Measurements from ENCODE around the gene ZNF160.

DNA sequence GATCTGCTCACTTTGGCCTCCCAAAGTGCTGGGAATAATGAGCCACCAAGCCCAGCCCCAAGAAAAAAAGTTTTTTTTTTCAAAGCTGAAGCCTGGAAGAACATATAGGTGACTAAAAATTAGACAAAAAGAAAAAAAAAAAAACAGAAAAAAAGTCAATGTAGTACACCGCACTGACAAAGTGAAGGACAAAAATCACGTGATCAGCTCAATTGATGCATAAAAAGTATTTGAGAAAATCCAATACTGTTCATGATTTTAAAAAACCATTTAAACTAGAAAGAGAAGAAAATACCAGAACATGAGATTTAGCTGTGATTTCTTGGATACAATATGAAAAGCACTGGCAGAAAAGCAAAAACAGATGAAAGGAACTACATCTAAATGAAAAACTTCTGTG is 69.2 kb downstream of the ZNF160 start:
- TF ChIP-seq KDM5A (IDR thresholded peaks at IDR 0.05) (no peak), NR3C1 (IDR thresholded peaks at IDR 0.05) (no peak), SMC3 (IDR thresholded peaks at IDR 0.05) (no peak), FOSL2 (IDR thresholded peaks at IDR 0.05) (no peak), FOSL2 (CRISPR knock-in tag; IDR thresholded peaks at IDR 0.05) (no peak), CHD2 (IDR thresholded peaks at IDR 0.05; ENCODE audit: low read length, partially characterized antibody) (no peak), PBX3 (IDR thresholded peaks at IDR 0.05) (no peak), MYC (IDR thresholded peaks at IDR 0.05; ENCODE audit: borderline replicate concordance, low read length) (no peak), CBX2 (IDR thresholded peaks at IDR 0.05; ENCODE audit: borderline replicate concordance, low read depth) (no peak), RCOR1 (IDR thresholded peaks at IDR 0.05; ENCODE audit: low read depth, low read length) (no peak), EP300 (IDR thresholded peaks at IDR 0.05) (no peak), RAD21 (conservative IDR thresholded peaks at IDR 0.05 in 1 of 2, IDR thresholded peaks at IDR 0.05 in 1 of 2) (no peak), POLR2A (IDR thresholded peaks at IDR 0.05; ENCODE audit: low read length) (no peak)
- TF ChIP-seq, protein P1, sequence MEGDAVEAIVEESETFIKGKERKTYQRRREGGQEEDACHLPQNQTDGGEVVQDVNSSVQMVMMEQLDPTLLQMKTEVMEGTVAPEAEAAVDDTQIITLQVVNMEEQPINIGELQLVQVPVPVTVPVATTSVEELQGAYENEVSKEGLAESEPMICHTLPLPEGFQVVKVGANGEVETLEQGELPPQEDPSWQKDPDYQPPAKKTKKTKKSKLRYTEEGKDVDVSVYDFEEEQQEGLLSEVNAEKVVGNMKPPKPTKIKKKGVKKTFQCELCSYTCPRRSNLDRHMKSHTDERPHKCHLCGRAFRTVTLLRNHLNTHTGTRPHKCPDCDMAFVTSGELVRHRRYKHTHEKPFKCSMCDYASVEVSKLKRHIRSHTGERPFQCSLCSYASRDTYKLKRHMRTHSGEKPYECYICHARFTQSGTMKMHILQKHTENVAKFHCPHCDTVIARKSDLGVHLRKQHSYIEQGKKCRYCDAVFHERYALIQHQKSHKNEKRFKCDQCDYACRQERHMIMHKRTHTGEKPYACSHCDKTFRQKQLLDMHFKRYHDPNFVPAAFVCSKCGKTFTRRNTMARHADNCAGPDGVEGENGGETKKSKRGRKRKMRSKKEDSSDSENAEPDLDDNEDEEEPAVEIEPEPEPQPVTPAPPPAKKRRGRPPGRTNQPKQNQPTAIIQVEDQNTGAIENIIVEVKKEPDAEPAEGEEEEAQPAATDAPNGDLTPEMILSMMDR (IDR thresholded peaks at IDR 0.05): no peak
- TF ChIP-seq, protein P2, sequence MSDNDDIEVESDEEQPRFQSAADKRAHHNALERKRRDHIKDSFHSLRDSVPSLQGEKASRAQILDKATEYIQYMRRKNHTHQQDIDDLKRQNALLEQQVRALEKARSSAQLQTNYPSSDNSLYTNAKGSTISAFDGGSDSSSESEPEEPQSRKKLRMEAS (IDR thresholded peaks at IDR 0.05): no peak
